ENCODE data around the gene PDCD1.
A peak's percentile ranks its signal among the peaks of the same experiment; 100 is the strongest.
"Not testable (repeated sequence)": the region's sequence is repeated elsewhere in the genome, so short reads cannot be mapped to it uniquely, and the experiment has no call there.

The PDCD1 gene

DNA sequence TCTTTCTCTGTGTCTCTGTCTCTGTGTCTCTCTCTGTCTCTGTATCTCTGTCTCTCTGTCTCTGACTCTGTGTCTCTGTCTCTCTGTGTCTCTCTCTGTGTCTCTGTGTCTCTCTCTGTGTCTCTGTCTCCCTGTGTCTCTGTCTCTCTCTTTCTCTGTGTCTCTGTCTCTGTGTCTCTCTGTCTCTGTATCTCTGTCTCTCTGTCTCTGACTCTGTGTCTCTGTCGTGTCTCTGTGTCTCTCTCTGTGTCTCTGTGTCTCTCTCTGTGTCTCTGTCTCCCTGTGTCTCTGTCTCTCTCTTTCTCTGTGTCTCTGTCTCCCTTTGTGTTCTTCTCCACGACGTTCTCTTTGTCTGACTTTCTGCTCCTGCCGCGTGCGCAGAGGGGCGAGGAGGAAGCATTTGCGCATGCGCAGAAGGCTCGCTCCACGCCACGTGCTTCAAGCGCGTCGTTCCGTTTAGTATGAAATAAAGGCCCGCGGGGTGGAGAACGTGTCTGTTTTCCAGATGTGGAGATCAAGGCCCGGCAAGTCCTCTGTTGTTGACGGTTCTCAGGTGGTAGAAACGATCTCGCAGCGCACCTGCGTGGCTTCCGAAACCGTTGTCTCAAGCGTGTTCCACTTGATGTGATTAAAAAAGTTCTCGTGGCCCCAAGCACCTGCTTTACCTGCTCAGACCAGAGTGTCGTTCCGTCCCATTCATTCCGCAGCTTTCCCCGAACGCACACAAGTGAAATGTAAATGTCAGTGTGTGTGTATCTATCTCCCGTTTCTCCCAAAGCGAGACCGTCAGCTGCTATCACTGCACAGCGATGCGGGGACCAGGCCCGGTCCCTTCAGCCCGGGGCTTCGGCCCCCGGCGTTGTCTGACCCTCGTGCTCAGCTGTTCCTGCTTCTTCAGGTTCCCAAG lies 34.9 kb downstream of the PDCD1 start:
- not testable (repeated sequence) for DNase-seq

DNA sequence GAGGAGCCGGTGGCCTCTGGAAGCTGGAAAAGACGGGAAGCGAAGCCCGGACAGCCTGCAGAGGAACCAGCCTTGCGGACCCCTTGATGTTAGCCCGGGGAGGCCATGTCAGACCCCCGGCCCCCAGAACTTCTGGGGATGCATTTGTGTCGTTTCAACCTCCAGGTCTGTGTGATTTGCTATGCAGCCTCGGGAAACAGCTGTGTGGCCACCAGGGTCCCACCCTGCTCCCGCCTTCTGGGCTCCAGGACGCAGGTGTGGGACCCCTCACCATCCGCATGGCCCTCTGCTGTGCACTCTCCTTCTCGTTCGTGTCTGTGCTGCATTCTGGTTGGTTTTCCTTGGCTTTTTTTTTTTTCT lies 36.5 kb downstream of the PDCD1 start:
- DNase-seq, result no peak

DNA sequence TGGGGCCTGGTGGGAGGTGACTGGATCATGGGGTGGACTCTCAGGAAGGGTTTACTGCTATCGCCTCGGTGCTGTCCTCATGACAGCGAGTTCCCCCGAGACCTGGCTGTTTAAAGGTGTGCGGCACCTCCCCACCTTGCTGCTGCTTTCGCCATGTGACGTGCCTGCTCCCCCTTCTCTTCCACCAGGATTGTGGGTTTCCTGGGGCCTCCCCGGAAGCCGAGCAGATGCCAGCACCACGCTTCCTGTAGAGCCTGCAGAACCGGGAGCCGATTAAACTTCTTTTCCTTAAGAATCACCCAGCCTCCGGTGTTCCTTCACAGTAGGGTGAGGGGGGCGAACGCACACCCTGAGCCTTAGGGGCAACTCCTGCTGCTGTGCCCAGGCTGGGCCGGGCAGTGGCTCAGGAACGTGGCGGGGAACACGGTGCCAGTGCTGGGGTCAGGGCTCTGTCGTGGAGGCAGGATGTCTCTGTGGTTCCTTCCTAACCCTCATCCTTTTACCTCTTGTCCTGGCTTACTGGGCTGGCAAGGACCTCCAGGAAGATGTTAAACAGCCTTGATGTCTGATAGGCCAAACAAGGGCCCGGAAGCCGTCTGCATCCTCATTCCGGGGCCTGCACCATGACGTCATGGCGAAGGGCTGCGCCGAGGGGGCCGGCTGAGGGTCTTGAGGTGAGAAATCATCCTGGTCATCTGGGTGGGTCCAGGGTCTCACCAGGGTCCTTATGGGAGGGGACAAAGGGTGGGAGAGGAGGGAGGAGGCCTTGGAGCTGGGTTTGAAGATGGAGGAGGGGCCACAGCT lies 37.0 kb downstream of the PDCD1 start:
- no peak for DNase-seq

DNA sequence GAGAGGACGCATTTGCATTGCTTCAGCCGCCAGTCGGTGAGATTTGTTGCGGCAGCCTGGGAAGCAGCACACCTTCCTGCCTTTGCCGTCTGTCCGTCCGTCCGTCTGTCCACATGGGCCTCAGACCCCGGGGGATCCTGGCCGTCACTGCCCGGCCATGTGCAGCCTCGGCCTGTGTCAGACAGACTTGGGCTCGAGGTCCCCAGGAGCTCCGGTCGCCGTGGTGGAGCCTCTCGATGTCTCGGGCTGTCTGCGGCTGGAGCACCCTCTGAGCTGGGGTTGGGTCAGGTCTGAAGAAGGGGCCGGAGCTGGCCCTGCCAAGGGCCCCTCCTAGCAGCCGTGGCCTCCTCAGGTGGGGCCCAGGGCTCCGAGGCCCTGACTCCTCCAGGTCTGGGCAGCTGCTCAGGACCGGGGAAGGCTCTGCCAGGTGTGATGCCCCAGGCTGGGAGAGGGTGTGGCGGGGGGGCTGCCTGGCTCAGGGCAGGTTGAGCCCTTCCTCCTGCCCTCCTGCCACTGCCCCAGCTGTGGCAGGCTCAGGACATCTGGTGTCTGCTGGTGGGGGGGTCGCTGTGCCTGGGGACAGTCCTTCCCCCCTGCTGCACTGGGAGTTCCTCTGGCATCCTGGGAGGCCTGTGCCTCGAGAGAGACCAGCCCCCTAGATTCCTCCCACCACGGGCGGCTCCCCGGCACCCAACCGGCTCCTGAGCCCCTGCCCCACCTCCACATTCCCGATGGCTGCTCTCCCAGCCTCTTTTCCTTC lies 37.9 kb downstream of the PDCD1 start:
- no peak for DNase-seq

DNA sequence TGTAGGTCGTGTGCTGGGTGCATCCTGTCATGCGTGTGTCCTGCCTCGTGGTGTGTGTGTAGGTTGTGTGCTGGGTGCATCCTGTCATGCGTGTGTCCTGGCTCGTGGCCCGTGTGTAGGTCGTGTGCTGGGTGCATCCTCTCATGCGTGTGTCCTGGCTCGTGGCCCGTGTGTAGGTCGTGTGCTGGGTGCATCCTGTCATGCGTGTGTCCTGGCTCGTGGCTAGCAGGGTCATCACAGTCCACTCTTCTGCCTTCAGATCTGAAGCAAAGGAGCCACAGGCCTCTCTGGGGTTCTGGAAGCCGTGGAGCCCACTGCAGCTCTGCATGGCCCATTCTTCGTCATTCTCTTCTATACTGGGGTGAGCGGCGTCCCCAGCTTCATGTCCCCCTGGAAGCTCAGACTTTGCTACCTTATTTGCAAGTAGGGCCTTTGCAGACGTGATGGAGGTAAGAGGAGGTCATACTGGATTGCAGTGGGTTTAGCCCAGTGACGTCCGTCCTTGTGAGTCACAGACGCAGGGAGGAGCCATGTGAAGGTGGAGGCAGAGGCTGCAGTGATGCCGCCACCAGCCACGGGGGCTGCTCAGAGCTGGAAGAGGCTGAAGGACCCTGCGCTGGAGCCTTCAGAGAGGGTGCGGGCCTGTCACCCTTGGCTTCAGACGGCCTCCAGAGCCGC lies 38.6 kb downstream of the PDCD1 start:
- not testable (repeated sequence) for DNase-seq

- no peak for DNase-seq
Observed at GRCh38 chr2:241818943-241819270, 39.8 kb downstream of the PDCD1 start.

DNA sequence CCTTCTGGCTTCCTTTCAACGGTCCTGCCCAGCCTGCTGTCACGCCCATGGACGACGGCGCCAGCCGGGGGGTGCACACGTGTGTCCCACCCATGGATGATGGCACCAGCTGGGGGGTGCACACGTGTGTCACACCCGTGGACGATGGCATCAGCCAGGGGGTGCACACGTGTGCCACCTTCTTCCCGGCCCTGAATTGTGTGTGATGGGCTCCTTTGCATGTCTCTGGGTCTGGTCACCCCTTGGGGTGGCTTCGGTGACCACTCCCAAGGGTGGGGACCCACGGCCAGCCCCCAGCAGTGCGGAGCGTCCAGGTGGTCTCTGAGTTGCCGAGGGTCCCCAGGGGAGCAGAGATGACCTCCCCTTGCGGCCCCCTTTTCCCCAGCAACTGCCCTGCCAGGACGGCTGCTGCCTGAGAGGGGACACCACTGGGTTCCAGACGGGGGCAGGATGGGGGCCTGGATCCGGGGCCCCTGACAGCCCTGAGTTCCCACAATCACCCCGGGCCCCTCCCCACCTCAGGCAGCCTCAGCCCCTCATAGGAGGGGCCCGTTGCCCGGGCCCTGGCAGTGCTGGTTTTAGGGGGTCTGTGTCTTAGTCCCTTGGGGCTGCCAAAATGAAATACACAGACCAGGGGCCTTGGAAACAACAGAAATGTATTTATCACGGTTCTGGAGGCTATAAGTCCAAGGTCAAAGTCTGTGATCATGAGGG lies 40.3 kb downstream of the PDCD1 start:
- DNase-seq, result no peak

GRCh38 chr2:241817821-241818215 lies 40.9 kb downstream of the PDCD1 start:
- DNase-seq, result not testable (repeated sequence)

DNA sequence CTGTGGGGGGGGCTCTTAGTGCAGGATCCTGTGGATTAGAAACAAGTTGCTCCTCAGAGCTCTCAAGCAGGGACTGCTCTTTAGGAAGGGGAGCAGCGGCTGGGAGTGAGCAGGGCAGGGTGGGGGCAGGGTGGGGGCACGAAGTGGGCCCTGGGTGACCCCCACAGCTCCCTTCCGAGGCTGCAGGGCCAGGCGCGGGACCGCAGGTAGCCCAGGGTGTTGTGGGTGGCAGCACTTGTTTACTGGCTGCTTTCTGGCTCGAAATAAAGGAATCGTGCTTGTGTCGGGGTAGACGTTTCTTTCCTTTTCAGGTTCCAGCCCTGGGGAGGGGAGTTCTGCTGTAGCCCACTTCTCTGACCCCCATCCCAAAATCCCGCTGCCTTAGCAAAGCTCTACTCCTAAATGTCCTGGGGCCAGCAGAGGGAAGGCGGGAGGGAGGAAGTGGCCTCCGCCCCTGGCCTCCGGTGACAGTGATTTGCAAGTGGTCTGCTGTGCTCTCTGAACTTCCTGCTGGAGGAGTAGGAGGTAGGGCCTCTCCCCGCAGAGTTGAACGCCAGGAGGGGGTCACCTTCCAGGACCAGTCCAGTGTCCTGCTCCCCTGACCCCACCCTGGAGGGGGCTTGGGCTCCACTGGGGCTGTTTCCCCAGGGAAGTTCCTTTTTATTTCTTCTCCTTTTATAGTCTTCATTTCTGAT lies 41.4 kb downstream of the PDCD1 start:
- DNase-seq, result no peak

- DNase-seq, result no peak
Observed at GRCh38 chr2:241816431-241817121, 42.1 kb downstream of the PDCD1 start.

- DNase-seq, result no peak
Observed at GRCh38 chr2:241815477-241816430, 42.9 kb downstream of the PDCD1 start.

- DNase-seq, result no peak
Observed at GRCh38 chr2:241814643-241815476, 43.8 kb downstream of the PDCD1 start.

DNA sequence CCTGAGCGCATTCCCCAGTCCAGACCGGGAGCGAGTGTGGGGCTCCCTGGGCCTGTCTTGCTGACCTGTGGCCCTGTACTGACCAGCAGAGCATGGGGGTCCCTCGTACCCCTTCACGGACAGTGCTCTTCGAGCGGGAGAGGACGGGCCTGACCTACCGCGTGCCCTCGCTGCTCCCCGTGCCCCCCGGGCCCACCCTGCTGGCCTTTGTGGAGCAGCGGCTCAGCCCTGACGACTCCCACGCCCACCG lies 44.4 kb downstream of the PDCD1 start:
- no peak for DNase-seq

DNA sequence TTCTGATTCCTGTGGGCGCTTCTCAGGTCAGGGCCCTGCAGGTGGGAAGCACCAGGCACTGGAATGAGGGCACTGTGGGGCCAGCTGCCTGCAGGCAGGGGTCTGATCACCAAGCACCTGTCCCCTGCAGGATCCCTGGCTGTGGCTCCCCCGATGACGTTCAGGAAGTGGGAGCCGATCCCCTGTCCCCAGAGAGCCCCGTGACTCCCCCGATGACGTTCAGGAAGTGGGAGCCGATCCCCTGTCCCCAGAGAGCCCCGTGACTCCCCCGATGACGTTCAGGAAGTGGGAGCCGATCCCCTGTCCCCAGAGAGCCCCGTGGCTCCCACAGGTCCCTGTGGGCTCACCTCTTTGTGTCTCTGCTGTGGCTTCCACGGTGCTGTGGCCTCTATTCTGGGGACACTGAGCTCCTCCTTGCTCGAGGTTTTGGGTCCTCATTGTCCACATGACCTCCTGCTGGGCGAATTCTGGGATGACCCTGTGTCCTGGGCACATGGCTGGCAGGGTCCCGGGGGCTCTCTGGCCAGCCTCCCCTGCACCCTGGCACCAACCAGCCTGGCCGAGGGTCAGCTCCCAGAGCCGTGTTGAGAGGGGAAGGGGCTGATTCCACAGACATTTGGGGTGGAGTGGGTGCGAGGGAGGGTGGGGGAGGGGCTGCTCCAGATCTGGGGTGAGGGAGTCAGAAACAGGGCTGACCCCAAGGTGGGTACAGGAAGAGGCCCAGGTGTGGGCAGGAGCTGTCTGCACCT lies 44.9 kb downstream of the PDCD1 start:
- peak; percentile 48 to 51 for DNase-seq

- no peak for DNase-seq
Observed at GRCh38 chr2:241812730-241813643, 45.7 kb downstream of the PDCD1 start.

DNA sequence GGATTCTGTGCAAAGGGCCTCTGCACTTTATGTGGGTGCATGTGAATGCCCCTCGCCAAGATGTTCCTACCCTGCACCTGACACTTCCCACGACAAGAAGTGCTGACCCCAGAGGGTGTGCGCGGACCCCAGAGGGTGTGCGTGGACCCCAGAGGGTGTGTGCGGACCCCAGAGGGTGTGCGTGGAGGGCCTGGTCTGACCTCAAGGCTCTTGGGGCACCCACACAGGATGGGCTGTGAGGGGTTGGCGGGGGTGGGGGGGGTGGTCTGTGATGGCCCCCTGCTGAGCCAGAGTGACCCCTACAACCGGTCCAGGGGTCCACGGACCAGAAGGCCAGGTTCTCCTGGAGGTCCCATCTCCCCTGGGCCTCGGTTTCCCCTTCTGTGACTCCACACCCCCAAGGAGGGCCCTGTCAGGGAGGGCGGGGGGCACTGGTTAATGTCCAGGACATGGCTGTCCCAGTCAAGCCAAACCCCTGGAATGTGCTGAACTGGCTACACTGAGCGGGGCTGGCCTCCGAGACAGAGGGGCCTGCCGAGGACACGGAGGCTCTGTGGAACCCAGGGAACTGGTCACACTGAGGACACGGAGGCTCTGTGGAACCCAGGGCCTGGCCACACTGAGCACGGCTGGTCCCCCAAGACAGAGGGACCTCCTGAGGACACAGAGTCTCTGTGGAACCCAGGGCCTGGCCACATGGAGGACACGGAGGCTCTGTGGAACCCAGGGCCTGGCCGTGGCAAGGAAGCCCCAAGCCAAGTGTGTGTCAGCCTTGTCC lies 46.6 kb downstream of the PDCD1 start:
- no peak for DNase-seq

Data from CD4-positive, alpha-beta T cell treated with Interleukin-1 beta for 1 hour (primary cell).